HEK293 (cell line): ENCODE results near the gene TRMT1L.

Experiments
- BCL11B ChIP-seq: fragments of 450-650 bp; formaldehyde crosslinking; IDR thresholded peaks from 2 replicates; pipeline ENCODE4 v1.5.1; 2016; ENCODE audit warnings: low read depth, missing biosample characterization, missing genetic modification characterization
- KLF1 ChIP-seq: fragments of 450-650 bp; formaldehyde crosslinking; IDR thresholded peaks from 2 replicates; pipeline ENCODE4 v1.5.1; 2016; ENCODE audit warnings: missing biosample characterization, missing genetic modification characterization
- KLF10 ChIP-seq: fragments of 450-650 bp; IDR thresholded peaks from 2 replicates; pipeline ENCODE4 v1.5.1; 2018; ENCODE audit warnings: missing biosample characterization, mild to moderate bottlenecking, missing genetic modification characterization
- MYNN ChIP-seq: fragments of 450-650 bp; formaldehyde crosslinking; IDR thresholded peaks from 2 replicates; pipeline ENCODE4 v1.5.1; 2016; ENCODE audit warnings: missing biosample characterization, missing genetic modification characterization, borderline replicate concordance
- MZF1 ChIP-seq: fragments of 450-650 bp; formaldehyde crosslinking; IDR thresholded peaks from 2 replicates; pipeline ENCODE4 v1.5.1; 2017; ENCODE audit warnings: missing biosample characterization, missing genetic modification characterization, borderline replicate concordance
- OSR2 ChIP-seq: fragments of 450-650 bp; formaldehyde crosslinking; IDR thresholded peaks from 2 replicates; pipeline ENCODE4 v1.5.1; 2016; ENCODE audit warnings: missing biosample characterization, missing genetic modification characterization
- SP7 ChIP-seq: fragments of 450-650 bp; formaldehyde crosslinking; IDR thresholded peaks from 2 replicates; pipeline ENCODE4 v1.5.1; 2016; ENCODE audit warnings: missing biosample characterization, missing genetic modification characterization
- TCF7L2 ChIP-seq: IDR thresholded peaks from 2 replicates; pipeline ENCODE4 v1.6.1; 2011; ENCODE audit warnings: low read depth, mild to moderate bottlenecking, inconsistent platforms, low read length, moderate library complexity, borderline replicate concordance
- WT1 ChIP-seq: fragments of 450-650 bp; formaldehyde crosslinking; IDR thresholded peaks from 2 replicates; pipeline ENCODE4 v1.5.1; 2016; ENCODE audit warnings: missing biosample characterization, missing genetic modification characterization
- ZBTB17 ChIP-seq: fragments of 450-650 bp; formaldehyde crosslinking; IDR thresholded peaks from 2 replicates; pipeline ENCODE4 v1.5.1; 2016; ENCODE audit warnings: missing biosample characterization, missing genetic modification characterization
- ZIC2 ChIP-seq: fragments of 450-650 bp; formaldehyde crosslinking; IDR thresholded peaks from 2 replicates; pipeline ENCODE4 v1.5.1; 2016; ENCODE audit warnings: missing biosample characterization, missing genetic modification characterization
- ZNF223 ChIP-seq: fragments of 450-650 bp; formaldehyde crosslinking; IDR thresholded peaks from 2 replicates; pipeline ENCODE4 v1.5.1; 2016; ENCODE audit warnings: missing biosample characterization, missing genetic modification characterization
- ZNF501 ChIP-seq: fragments of 450-650 bp; formaldehyde crosslinking; IDR thresholded peaks from 2 replicates; pipeline ENCODE4 v1.5.1; 2016; ENCODE audit warnings: missing biosample characterization, missing genetic modification characterization
- ZNF561 ChIP-seq: fragments of 450-650 bp; IDR thresholded peaks from 2 replicates; pipeline ENCODE4 v1.5.1; 2018; ENCODE audit warnings: missing biosample characterization, missing genetic modification characterization, borderline replicate concordance
- ZNF571 ChIP-seq: fragments of 450-650 bp; formaldehyde crosslinking; IDR thresholded peaks from 2 replicates; pipeline ENCODE4 v1.5.0; 2017; ENCODE audit warnings: missing biosample characterization, missing genetic modification characterization
- ZNF600 ChIP-seq: fragments of 450-650 bp; formaldehyde crosslinking; IDR thresholded peaks from 2 replicates; pipeline ENCODE4 v1.5.1; 2016; ENCODE audit warnings: missing biosample characterization, missing genetic modification characterization
- ZNF654 ChIP-seq: fragments of 450-650 bp; formaldehyde crosslinking; IDR thresholded peaks from 2 replicates; pipeline ENCODE4 v1.5.1; 2016; ENCODE audit warnings: low read depth, missing biosample characterization, missing genetic modification characterization
- ZNF843 ChIP-seq: fragments of 450-650 bp; formaldehyde crosslinking; IDR thresholded peaks from 2 replicates; pipeline ENCODE4 v1.5.1; 2016; ENCODE audit warnings: missing biosample characterization, missing genetic modification characterization
- TF ChIP-seq, protein P1 (sequence below): fragments of 450-650 bp; formaldehyde crosslinking; IDR thresholded peaks from 2 replicates; pipeline ENCODE4 v1.5.1; 2016; ENCODE audit warnings: missing biosample characterization, missing genetic modification characterization
- TF ChIP-seq, protein P2 (sequence below): fragments of 450-650 bp; formaldehyde crosslinking; IDR thresholded peaks from 2 replicates; pipeline ENCODE4 v1.5.1; 2016; ENCODE audit warnings: missing biosample characterization, missing genetic modification characterization, low read depth
- TF ChIP-seq, protein P3 (sequence below): fragments of 450-650 bp; formaldehyde crosslinking; IDR thresholded peaks from 2 replicates; pipeline ENCODE4 v1.5.1; 2017; ENCODE audit warnings: missing biosample characterization, missing genetic modification characterization
- TF ChIP-seq, protein P4 (sequence below): fragments of 450-650 bp; formaldehyde crosslinking; IDR thresholded peaks from 2 replicates; pipeline ENCODE4 v1.5.1; 2016; ENCODE audit warnings: missing biosample characterization, missing genetic modification characterization

TRMT1L gene

DNA sequence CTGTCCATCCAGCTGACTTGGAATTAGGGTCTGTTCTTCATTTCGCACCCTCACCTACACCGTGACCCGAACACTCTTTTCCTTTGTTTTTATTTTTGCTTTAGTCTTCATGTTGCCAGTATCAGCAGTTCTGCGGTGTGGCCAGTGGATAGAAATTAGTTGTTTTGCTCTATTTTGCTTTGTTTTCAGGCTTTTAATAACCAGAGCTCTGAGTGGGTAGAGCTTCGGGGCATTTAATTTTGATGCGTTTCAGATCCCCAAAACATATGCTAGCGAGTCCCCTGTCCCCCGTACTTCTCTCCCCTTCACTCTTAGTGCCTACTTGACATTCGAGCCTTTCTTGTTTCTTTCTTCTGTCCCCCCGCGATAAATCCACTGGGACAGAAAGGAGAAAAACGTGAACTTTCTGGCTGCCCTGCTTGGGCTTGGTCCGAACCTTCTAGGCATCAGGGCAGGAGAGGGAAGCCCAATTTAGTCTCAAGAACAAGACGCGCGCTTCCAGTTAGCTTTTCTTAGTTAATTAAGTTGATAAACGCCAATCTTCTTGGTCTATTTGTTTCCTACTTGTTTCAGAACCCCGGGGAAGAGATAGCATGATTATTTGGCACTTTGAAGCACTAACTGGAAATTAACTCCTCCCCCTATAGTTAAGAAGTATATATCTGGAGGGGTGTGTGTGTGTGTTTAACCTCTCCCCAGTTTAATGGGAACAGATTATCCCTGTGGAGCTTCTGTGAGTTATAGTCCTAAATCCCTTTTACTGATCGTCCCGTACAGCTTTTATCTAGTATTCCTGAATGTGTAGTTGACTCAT, 1.1 kb upstream of the TRMT1L start (continued):
- TF ChIP-seq TCF7L2: peak; percentile 57; the same call in 1 of the 2 replicates
- peak; percentile 63 for TF ChIP-seq KLF10 (tag by site-specific recombination)
- no peak for TF ChIP-seq MYNN (tag by site-specific recombination)
- 0 out of 2 replicates have a peak, but pooled peaks have one; percentile 58 for TF ChIP-seq ZNF561
- no peak for TF ChIP-seq ZNF223 (tag by site-specific recombination)
- TF ChIP-seq ZNF501: no peak
- TF ChIP-seq ZBTB17: peak; percentile 17; the same call in 1 of the 2 replicates
- peak; percentile 56 for TF ChIP-seq ZIC2 (tag by site-specific recombination)
- TF ChIP-seq KLF1 (tag by site-specific recombination): peak; percentile 50; the same call in 1 of the 2 replicates
- TF ChIP-seq, protein P1, sequence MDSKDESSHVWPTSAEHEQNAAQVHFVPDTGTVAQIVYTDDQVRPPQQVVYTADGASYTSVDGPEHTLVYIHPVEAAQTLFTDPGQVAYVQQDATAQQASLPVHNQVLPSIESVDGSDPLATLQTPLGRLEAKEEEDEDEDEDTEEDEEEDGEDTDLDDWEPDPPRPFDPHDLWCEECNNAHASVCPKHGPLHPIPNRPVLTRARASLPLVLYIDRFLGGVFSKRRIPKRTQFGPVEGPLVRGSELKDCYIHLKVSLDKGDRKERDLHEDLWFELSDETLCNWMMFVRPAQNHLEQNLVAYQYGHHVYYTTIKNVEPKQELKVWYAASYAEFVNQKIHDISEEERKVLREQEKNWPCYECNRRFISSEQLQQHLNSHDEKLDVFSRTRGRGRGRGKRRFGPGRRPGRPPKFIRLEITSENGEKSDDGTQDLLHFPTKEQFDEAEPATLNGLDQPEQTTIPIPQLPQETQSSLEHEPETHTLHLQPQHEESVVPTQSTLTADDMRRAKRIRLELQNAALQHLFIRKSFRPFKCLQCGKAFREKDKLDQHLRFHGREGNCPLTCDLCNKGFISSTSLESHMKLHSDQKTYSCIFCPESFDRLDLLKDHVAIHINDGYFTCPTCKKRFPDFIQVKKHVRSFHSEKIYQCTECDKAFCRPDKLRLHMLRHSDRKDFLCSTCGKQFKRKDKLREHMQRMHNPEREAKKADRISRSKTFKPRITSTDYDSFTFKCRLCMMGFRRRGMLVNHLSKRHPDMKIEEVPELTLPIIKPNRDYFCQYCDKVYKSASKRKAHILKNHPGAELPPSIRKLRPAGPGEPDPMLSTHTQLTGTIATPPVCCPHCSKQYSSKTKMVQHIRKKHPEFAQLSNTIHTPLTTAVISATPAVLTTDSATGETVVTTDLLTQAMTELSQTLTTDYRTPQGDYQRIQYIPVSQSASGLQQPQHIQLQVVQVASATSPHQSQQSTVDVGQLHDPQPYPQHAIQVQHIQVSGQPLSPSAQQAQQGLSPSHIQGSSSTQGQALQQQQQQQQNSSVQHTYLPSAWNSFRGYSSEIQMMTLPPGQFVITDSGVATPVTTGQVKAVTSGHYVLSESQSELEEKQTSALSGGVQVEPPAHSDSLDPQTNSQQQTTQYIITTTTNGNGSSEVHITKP (tag by site-specific recombination): peak; percentile 65
- peak; percentile 65 for TF ChIP-seq OSR2 (tag by site-specific recombination)
- 0 out of 2 replicates have a peak, but pooled peaks have one; percentile 14 for TF ChIP-seq SP7 (tag by site-specific recombination)
- TF ChIP-seq WT1 (tag by site-specific recombination): peak; percentile 49; the same call in 1 of the 2 replicates
- TF ChIP-seq, protein P2, sequence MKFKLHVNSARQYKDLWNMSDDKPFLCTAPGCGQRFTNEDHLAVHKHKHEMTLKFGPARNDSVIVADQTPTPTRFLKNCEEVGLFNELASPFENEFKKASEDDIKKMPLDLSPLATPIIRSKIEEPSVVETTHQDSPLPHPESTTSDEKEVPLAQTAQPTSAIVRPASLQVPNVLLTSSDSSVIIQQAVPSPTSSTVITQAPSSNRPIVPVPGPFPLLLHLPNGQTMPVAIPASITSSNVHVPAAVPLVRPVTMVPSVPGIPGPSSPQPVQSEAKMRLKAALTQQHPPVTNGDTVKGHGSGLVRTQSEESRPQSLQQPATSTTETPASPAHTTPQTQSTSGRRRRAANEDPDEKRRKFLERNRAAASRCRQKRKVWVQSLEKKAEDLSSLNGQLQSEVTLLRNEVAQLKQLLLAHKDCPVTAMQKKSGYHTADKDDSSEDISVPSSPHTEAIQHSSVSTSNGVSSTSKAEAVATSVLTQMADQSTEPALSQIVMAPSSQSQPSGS: no peak
- TF ChIP-seq, protein P3, sequence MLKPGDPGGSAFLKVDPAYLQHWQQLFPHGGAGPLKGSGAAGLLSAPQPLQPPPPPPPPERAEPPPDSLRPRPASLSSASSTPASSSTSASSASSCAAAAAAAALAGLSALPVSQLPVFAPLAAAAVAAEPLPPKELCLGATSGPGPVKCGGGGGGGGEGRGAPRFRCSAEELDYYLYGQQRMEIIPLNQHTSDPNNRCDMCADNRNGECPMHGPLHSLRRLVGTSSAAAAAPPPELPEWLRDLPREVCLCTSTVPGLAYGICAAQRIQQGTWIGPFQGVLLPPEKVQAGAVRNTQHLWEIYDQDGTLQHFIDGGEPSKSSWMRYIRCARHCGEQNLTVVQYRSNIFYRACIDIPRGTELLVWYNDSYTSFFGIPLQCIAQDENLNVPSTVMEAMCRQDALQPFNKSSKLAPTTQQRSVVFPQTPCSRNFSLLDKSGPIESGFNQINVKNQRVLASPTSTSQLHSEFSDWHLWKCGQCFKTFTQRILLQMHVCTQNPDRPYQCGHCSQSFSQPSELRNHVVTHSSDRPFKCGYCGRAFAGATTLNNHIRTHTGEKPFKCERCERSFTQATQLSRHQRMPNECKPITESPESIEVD (tag by site-specific recombination): peak; percentile 92
- TF ChIP-seq ZNF571 (tag by site-specific recombination): no peak
- TF ChIP-seq ZNF843 (tag by site-specific recombination): peak; percentile 84
- TF ChIP-seq BCL11B (tag by site-specific recombination): 0 out of 2 replicates have a peak, but pooled peaks have one; percentile 28
- 0 out of 2 replicates have a peak, but pooled peaks have one; percentile 35 for TF ChIP-seq ZNF600 (tag by site-specific recombination)
- no peak for TF ChIP-seq ZNF654 (tag by site-specific recombination)
- TF ChIP-seq, protein P4, sequence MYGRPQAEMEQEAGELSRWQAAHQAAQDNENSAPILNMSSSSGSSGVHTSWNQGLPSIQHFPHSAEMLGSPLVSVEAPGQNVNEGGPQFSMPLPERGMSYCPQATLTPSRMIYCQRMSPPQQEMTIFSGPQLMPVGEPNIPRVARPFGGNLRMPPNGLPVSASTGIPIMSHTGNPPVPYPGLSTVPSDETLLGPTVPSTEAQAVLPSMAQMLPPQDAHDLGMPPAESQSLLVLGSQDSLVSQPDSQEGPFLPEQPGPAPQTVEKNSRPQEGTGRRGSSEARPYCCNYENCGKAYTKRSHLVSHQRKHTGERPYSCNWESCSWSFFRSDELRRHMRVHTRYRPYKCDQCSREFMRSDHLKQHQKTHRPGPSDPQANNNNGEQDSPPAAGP (tag by site-specific recombination): peak; percentile 42; the same call in 1 of the 2 replicates
- peak; percentile 80; the same call in 1 of the 2 replicates for TF ChIP-seq MZF1 (tag by site-specific recombination)
